Left lung (tissue), 10 donors: Measurements from ENCODE around the gene GNPTAB. TPM values are rescaled to one million over a fixed set of nuclear protein-coding genes. Genes with fewer than 3 reads are reported as not detected.

ENCODE experiments used
- ATAC-seq: fragments of 200-7000 bp; cut with Tn5 transposase; one replicate; pipeline ENCODE4 v1.9.1; 2020; ENCODE audit warnings: moderate library complexity
- DNase-seq, 4 donors: peaks; one replicate each; pipeline ENCODE4 v3.0.0-alpha.2; 2013 to 2020
- H3K27ac ChIP-seq, 2 donors: fragments of 200-600 bp; sonication (generic) in 1 of 2; one replicate each; pipeline versions ENCODE4 v1.5.0 to v1.8.0; 2020 to 2021
- H3K27me3 ChIP-seq, 2 donors: fragments of 200-600 bp; sonication (generic) in 1 of 2; one replicate each; pipeline versions ENCODE4 v1.5.0 to v1.8.0; 2020 to 2021
- H3K36me3 ChIP-seq, 2 donors: fragments of 200-600 bp; sonication (generic) in 1 of 2; one replicate each; pipeline versions ENCODE4 v1.5.0 to v1.8.0; 2020 to 2021
- H3K4me1 ChIP-seq, 2 donors: fragments of 200-600 bp; one replicate each; pipeline ENCODE4 v1.8.0; 2021
- H3K4me3 ChIP-seq, 2 donors: fragments of 200-600 bp; sonication (generic) in 1 of 2; one replicate each; pipeline versions ENCODE4 v1.5.0 to v1.8.0; 2020 to 2021; ENCODE audit warnings: mild to moderate bottlenecking in 1 of 2
- H3K9me3 ChIP-seq, 2 donors: fragments of 200-600 bp; sonication (generic) in 1 of 2; one replicate each; pipeline versions ENCODE4 v1.5.0 to v1.8.0; 2020 to 2021
- intact Hi-C, 2 donors: fragments of 100-400 bp; cut with DNase I; formaldehyde crosslinking; loops; one replicate each; pipeline versions ENCODE4 v1.11.2 to v1.14.2; 2022
- polyA plus RNA-seq, 6 donors: library from polyadenylated mRNA; unstranded; fragments of 120-200 nt; gene quantifications; one replicate each; pipeline ENCODE4 v1.2.1, GENCODE V29; 2013; ENCODE audit not compliant: insufficient read length in 6 of 6
- total RNA-seq, 2 donors: library from RNA; stranded (reverse); fragmentation: NEBNext Ultra II Directional; extraction: Animal tissue kit (Norgen Biotek cat#: 25700); gene quantifications; one replicate each; pipeline ENCODE4 v1.2.1, GENCODE V29; 2021
- TF ChIP-seq, protein P1 (sequence below), 2 donors: fragments of 200-600 bp; sonication (generic) in 1 of 2; IDR thresholded peaks; one replicate each; pipeline versions ENCODE4 v1.5.0 to v1.8.0; 2021; ENCODE audit warnings: antibody characterized with exemption in 2 of 2
- donor health status: DM: no; HTN: yes; CAD: no.
- donor health status: DM: no; HTN: no; CAD: no.

The GNPTAB gene
- total and polyA plus RNA-seq, 8 donors = 42.7 to 68.9 (median 51.4) TPM

- H3K4me3 ChIP-seq = peak overlapping the region in 1 of 2 donors; percentile 81
- H3K27ac ChIP-seq = no peak overlapping the region
- no peaks in the 10 kb centered on the region for H3K27me3 ChIP-seq
- DNase-seq = no peak
- intact Hi-C loops = no loop called here
- no peaks in the 10 kb centered on the region for H3K36me3 ChIP-seq
- TF ChIP-seq, protein P1, sequence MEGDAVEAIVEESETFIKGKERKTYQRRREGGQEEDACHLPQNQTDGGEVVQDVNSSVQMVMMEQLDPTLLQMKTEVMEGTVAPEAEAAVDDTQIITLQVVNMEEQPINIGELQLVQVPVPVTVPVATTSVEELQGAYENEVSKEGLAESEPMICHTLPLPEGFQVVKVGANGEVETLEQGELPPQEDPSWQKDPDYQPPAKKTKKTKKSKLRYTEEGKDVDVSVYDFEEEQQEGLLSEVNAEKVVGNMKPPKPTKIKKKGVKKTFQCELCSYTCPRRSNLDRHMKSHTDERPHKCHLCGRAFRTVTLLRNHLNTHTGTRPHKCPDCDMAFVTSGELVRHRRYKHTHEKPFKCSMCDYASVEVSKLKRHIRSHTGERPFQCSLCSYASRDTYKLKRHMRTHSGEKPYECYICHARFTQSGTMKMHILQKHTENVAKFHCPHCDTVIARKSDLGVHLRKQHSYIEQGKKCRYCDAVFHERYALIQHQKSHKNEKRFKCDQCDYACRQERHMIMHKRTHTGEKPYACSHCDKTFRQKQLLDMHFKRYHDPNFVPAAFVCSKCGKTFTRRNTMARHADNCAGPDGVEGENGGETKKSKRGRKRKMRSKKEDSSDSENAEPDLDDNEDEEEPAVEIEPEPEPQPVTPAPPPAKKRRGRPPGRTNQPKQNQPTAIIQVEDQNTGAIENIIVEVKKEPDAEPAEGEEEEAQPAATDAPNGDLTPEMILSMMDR (IDR thresholded peaks at IDR 0.05) = no peak
- H3K4me1 ChIP-seq = peaks cover 12 to 67% of the 10 kb centered on the region in 2 donors
- H3K9me3 ChIP-seq = no peaks in the 10 kb centered on the region
- no peak for ATAC-seq
These were observed 2.1 kb downstream of the GNPTAB start for GRCh38 chr12:101828463-101829196.

DNA sequence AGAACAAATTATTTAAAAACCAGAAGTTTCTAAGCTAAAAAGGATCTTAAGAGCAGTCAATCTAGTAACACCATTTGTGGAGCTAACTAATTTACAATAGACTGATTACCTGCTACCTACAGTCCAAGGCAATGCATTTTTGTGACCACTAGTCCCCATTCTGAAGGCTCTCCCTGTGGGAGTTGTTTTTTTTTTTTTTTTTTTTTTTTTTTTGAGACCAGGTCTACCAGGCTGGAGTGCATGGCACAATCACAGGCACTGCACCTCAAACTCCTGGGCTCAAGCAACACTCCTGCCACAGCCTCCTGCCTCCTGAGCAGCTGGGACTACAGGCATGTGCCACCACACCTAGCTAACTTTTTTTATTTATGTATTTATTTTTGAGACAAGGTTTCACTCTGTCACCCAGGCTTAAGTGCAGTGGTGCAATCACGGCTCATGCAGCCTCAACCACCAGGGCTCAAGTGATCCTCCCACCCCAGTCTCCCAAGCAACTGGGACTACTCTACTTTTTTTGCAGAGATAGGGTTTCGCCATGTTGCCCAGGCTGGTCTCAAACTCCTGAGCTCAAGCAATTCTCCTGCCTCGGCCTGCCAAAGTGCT is 3.9 kb downstream of the GNPTAB start:
- Histone ChIP-seq H3K4me3 (no peak overlapping the region), H3K36me3 (no peaks in the 10 kb centered on the region), H3K27me3 (no peaks in the 10 kb centered on the region), H3K4me1 (peaks cover 18 to 82% of the 10 kb centered on the region in 2 donors), H3K9me3 (no peaks in the 10 kb centered on the region), H3K27ac (no peak overlapping the region)
- intact Hi-C loops = no loop called here
- no peak for ATAC-seq
- TF ChIP-seq, protein P1 (IDR thresholded peaks at IDR 0.05) = no peak
- no peak for DNase-seq

GRCh38 chr12:101824831-101825230 is 5.9 kb downstream of the GNPTAB start:
- no peak for DNase-seq
- ATAC-seq = no peak
- intact Hi-C loops = no loop called here
- H3K4me3 ChIP-seq = no peak overlapping the region
- no peaks in the 10 kb centered on the region for H3K27me3 ChIP-seq
- H3K36me3 ChIP-seq = no peaks in the 10 kb centered on the region
- no peak overlapping the region for H3K27ac ChIP-seq
- TF ChIP-seq, protein P1 (IDR thresholded peaks at IDR 0.05) = no peak
- H3K9me3 ChIP-seq = no peaks in the 10 kb centered on the region
- H3K4me1 ChIP-seq = peaks cover 18 to 74% of the 10 kb centered on the region in 2 donors

- DNase-seq (peak in 2 of 4 donors; percentile 15 to 55), ATAC-seq (peak; percentile 86)
- Histone ChIP-seq H3K4me1 (peaks cover 18 to 64% of the 10 kb centered on the region in 2 donors), H3K27ac (peak overlapping the region in 1 of 2 donors; percentile 15), H3K27me3 (no peaks in the 10 kb centered on the region), H3K4me3 (no peak overlapping the region), H3K9me3 (peaks cover 0 to under 1% of the 10 kb centered on the region in 2 donors), H3K36me3 (no peaks in the 10 kb centered on the region)
- intact Hi-C loops = no loop called here
- TF ChIP-seq, protein P1 (IDR thresholded peaks at IDR 0.05) = peak in 1 of 2 donors; percentile 38
These were observed 6.9 kb downstream of the GNPTAB start for GRCh38 chr12:101823891-101824290.

GRCh38 chr12:101823039-101823438 is 7.7 kb downstream of the GNPTAB start:
- TF ChIP-seq, protein P1 (IDR thresholded peaks at IDR 0.05) = no peak
- Histone ChIP-seq H3K4me3 (no peak overlapping the region), H3K4me1 (peaks cover 10 to 56% of the 10 kb centered on the region in 2 donors), H3K27ac (peak overlapping the region in 1 of 2 donors; percentile 28), H3K9me3 (peaks cover 0 to 5% of the 10 kb centered on the region in 2 donors), H3K36me3 (no peaks in the 10 kb centered on the region), H3K27me3 (no peaks in the 10 kb centered on the region)
- peak; percentile 69 for ATAC-seq
- intact Hi-C loops = no loop called here
- DNase-seq = peak in 1 of 4 donors; percentile 10
